Osteocyte (in vitro differentiated cells): ENCODE data around the gene HIVEP3. TPM values are rescaled to one million over a fixed set of nuclear protein-coding genes. Genes with fewer than 3 reads are reported as not detected.

Experiments used
- DNase-seq: peaks from one replicate; pipeline ENCODE4 v3.0.0; 2021; ENCODE audit warnings: mixed read lengths; ENCODE audit not compliant: unreplicated experiment; ENCODE audit errors: extremely low spot score
- H3K27ac Mint-ChIP-seq: one replicate; pipeline ENCODE4 v1.8.0; 2021; ENCODE audit warnings: mild to moderate bottlenecking, mixed read lengths; ENCODE audit not compliant: unreplicated experiment
- H3K27me3 Mint-ChIP-seq: one replicate; pipeline ENCODE4 v1.8.0; 2021; ENCODE audit warnings: mixed read lengths; ENCODE audit not compliant: unreplicated experiment
- H3K36me3 Mint-ChIP-seq: one replicate; pipeline ENCODE4 v1.8.0; 2021; ENCODE audit warnings: mixed read lengths; ENCODE audit not compliant: unreplicated experiment
- H3K4me1 Mint-ChIP-seq: one replicate; pipeline ENCODE4 v1.8.0; 2021; ENCODE audit warnings: mixed read lengths; ENCODE audit not compliant: unreplicated experiment
- H3K4me3 Mint-ChIP-seq: one replicate; pipeline ENCODE4 v1.8.0; 2021; ENCODE audit warnings: mild to moderate bottlenecking, moderate library complexity, mixed read lengths; ENCODE audit not compliant: unreplicated experiment
- H3K9me3 Mint-ChIP-seq: one replicate; pipeline ENCODE4 v1.8.0; 2021; ENCODE audit warnings: mixed read lengths; ENCODE audit not compliant: unreplicated experiment
- total RNA-seq: library from RNA; stranded (reverse); gene quantifications from 2 replicates; pipeline ENCODE4 v1.2.1, GENCODE V29; 2021
- TF ChIP-seq, protein P1 (sequence below): fragments of 200-600 bp; sonication (generic); IDR thresholded peaks from 2 replicates; pipeline ENCODE4 v1.5.0; 2021; ENCODE audit warnings: antibody characterized with exemption, mild to moderate bottlenecking, moderate library complexity

Gene HIVEP3
- total RNA-seq, 1 donor from 2014 or later: 0.97 TPM

DNA sequence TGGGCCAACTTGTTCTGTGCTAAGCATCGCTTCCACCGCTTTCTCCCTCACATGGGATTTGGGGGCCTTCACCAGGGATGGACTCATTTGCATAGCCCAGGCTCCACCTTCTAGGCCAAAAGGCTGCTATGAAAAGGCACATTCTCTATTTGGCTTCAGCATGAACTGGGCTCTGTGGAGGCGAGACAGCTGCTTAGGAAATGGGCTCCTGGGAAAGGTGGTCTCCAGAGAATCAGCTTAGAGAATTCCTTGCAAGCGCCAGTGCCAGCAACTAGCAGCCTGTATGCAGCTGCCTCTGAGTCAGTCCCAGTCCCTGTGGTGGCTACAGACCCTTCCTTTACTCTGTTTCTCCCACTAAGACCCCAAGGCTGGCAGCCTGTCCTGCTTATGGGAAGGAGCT lies 214.5 kb downstream of the HIVEP3 start:
- Mint-ChIP-seq H3K4me1 (no peaks in the 10 kb centered on the region), H3K36me3 (no peaks in the 10 kb centered on the region), H3K9me3 (no peaks in the 10 kb centered on the region), H3K4me3 (no peak overlapping the region), H3K27me3 (peaks cover 4% of the 10 kb centered on the region), H3K27ac (no peak overlapping the region)
- DNase-seq: no peak
- TF ChIP-seq, protein P1, sequence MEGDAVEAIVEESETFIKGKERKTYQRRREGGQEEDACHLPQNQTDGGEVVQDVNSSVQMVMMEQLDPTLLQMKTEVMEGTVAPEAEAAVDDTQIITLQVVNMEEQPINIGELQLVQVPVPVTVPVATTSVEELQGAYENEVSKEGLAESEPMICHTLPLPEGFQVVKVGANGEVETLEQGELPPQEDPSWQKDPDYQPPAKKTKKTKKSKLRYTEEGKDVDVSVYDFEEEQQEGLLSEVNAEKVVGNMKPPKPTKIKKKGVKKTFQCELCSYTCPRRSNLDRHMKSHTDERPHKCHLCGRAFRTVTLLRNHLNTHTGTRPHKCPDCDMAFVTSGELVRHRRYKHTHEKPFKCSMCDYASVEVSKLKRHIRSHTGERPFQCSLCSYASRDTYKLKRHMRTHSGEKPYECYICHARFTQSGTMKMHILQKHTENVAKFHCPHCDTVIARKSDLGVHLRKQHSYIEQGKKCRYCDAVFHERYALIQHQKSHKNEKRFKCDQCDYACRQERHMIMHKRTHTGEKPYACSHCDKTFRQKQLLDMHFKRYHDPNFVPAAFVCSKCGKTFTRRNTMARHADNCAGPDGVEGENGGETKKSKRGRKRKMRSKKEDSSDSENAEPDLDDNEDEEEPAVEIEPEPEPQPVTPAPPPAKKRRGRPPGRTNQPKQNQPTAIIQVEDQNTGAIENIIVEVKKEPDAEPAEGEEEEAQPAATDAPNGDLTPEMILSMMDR: no peak

DNA sequence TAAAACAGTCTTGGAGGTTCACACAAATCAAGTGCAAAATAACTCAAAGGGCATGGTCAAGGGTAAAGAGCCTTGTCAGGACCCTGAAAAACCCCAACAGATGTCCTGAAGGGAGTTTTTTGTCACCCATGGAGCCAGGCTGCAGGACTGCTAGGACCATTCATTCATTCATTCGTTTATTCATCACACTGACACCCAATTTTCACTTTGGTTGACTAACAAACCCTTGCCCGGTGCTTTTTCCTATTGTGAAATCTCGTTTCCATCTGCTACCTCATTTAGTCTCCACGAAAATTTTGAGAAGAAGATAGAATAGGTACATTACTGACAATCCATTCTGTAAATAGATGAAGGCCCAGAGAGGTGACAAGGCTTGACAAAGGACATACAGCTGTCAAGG lies 216.0 kb downstream of the HIVEP3 start:
- Mint-ChIP-seq H3K4me1 (no peaks in the 10 kb centered on the region), H3K36me3 (no peaks in the 10 kb centered on the region), H3K4me3 (no peak overlapping the region), H3K9me3 (no peaks in the 10 kb centered on the region), H3K27me3 (peaks cover 4% of the 10 kb centered on the region), H3K27ac (no peak overlapping the region)
- TF ChIP-seq, protein P1: no peak
- DNase-seq: no peak

GRCh38 chr1:41700986-41701535 lies 217.7 kb downstream of the HIVEP3 start:
- Mint-ChIP-seq H3K4me1 (no peaks in the 10 kb centered on the region), H3K9me3 (no peaks in the 10 kb centered on the region), H3K4me3 (no peak overlapping the region), H3K36me3 (no peaks in the 10 kb centered on the region), H3K27me3 (peaks cover 4% of the 10 kb centered on the region), H3K27ac (no peak overlapping the region)
- no peak for DNase-seq
- TF ChIP-seq, protein P1: no peak

DNA sequence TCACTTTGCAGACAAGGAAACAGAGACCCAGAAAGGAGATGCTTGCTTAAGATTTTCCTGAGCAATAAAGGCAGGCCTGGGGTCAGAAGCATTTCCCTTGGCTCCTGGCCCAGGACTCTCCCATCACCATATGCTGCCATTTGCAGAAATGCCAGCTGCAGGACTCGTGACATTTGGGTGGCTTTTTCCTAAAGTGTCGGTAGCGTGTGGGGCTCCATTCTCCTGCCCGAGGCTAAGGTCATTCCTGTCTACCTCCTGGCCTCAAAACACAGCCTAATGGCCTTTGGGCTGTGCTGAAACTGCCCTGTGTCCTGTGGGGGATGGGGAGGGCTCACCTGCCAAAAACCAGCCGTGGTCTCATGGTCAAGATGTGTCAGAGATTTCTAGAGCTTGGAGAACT lies 218.1 kb downstream of the HIVEP3 start:
- no peaks in the 10 kb centered on the region for H3K9me3 Mint-ChIP-seq
- peaks cover 4% of the 10 kb centered on the region for H3K27me3 Mint-ChIP-seq
- H3K4me1 Mint-ChIP-seq: no peaks in the 10 kb centered on the region
- H3K4me3 Mint-ChIP-seq: no peak overlapping the region
- no peak for DNase-seq
- H3K27ac Mint-ChIP-seq: no peak overlapping the region
- H3K36me3 Mint-ChIP-seq: no peaks in the 10 kb centered on the region
- TF ChIP-seq, protein P1: no peak

- TF ChIP-seq, protein P1: no peak
- H3K27me3 Mint-ChIP-seq: no peaks in the 10 kb centered on the region
- H3K9me3 Mint-ChIP-seq: no peaks in the 10 kb centered on the region
- no peaks in the 10 kb centered on the region for H3K4me1 Mint-ChIP-seq
- no peaks in the 10 kb centered on the region for H3K36me3 Mint-ChIP-seq
- H3K4me3 Mint-ChIP-seq: no peak overlapping the region
- DNase-seq: no peak
- H3K27ac Mint-ChIP-seq: no peak overlapping the region
Measured at GRCh38 chr1:41699861-41700248, 218.9 kb downstream of the HIVEP3 start.
